ENCODE data around the gene PAOX.

PAOX gene

GRCh38 chr10:133390597-133391248 lies 11.7 kb downstream of the PAOX start:
- TF ChIP-seq PAX5 (IDR thresholded peaks at IDR 0.05; ENCODE audit: insufficient read depth, low read length, severe bottlenecking) (no peak), SPI1 (IDR thresholded peaks at IDR 0.05; ENCODE audit: low read depth, low read length) (no peak), POU2F2 (IDR thresholded peaks at IDR 0.05; ENCODE audit: low read depth, low read length) (no peak), TAF1 (IDR thresholded peaks at IDR 0.05; ENCODE audit: low read depth, low read length) (no peak), POLR2AphosphoS5 (IDR thresholded peaks at IDR 0.05; ENCODE audit: low read depth, low read length) (no peak), POLR2A (IDR thresholded peaks at IDR 0.05; ENCODE audit: low read depth, low read length) (no peak)
- FAIRE-seq (peak; percentile 85), DNase-seq (ENCODE audit: insufficient read length, low spot score) (no peak)

- DNase-seq (ENCODE audit: insufficient read length, low spot score), result no peak
- no peak for FAIRE-seq
- no peak for TF ChIP-seq POU2F2 (IDR thresholded peaks at IDR 0.05; ENCODE audit: low read depth, low read length)
- no peak for TF ChIP-seq SPI1 (IDR thresholded peaks at IDR 0.05; ENCODE audit: low read depth, low read length)
- no peak for TF ChIP-seq POLR2A (IDR thresholded peaks at IDR 0.05; ENCODE audit: low read depth, low read length)
- TF ChIP-seq TAF1 (IDR thresholded peaks at IDR 0.05; ENCODE audit: low read depth, low read length), result no peak
- TF ChIP-seq PAX5 (IDR thresholded peaks at IDR 0.05; ENCODE audit: insufficient read depth, low read length, severe bottlenecking), result no peak
- no peak for TF ChIP-seq POLR2AphosphoS5 (IDR thresholded peaks at IDR 0.05; ENCODE audit: low read depth, low read length)
Observed at GRCh38 chr10:133391249-133391635, 12.2 kb downstream of the PAOX start.

- FAIRE-seq (peak; percentile 40), DNase-seq (ENCODE audit: insufficient read length, low spot score) (no peak)
- TF ChIP-seq POLR2A (IDR thresholded peaks at IDR 0.05; ENCODE audit: low read depth, low read length) (no peak), SPI1 (IDR thresholded peaks at IDR 0.05; ENCODE audit: low read depth, low read length) (no peak), POLR2AphosphoS5 (IDR thresholded peaks at IDR 0.05; ENCODE audit: low read depth, low read length) (no peak), POU2F2 (IDR thresholded peaks at IDR 0.05; ENCODE audit: low read depth, low read length) (no peak), PAX5 (IDR thresholded peaks at IDR 0.05; ENCODE audit: insufficient read depth, low read length, severe bottlenecking) (no peak), TAF1 (IDR thresholded peaks at IDR 0.05; ENCODE audit: low read depth, low read length) (no peak)
Observed at GRCh38 chr10:133391761-133392518, 12.9 kb downstream of the PAOX start.

GRCh38 chr10:133393401-133394063 lies 14.5 kb downstream of the PAOX start:
- FAIRE-seq, result peak; percentile 16

GRCh38 chr10:133394064-133394663 lies 15.1 kb downstream of the PAOX start, which contains the start of gene MTG1:
Gene MTG1, plus strand, starts transcription at chr10:133394157. Its CDS starts 64 bp downstream, at chr10:133394221.
- TF ChIP-seq PAX5 (IDR thresholded peaks at IDR 0.05; ENCODE audit: insufficient read depth, low read length, severe bottlenecking) (peak; percentile 31), SPI1 (IDR thresholded peaks at IDR 0.05; ENCODE audit: low read depth, low read length) (no peak), POU2F2 (IDR thresholded peaks at IDR 0.05; ENCODE audit: low read depth, low read length) (peak; percentile 54), POLR2AphosphoS5 (IDR thresholded peaks at IDR 0.05; ENCODE audit: low read depth, low read length) (peak; percentile 91), TAF1 (IDR thresholded peaks at IDR 0.05; ENCODE audit: low read depth, low read length) (peak; percentile 67; the same call in 1 of the 2 replicates), POLR2A (IDR thresholded peaks at IDR 0.05; ENCODE audit: low read depth, low read length) (peak; percentile 88)
- FAIRE-seq, result peak; percentile 98
- DNase-seq (ENCODE audit: insufficient read length, low spot score), result peak; percentile 90

More at GRCh38 chr10:133393401-133394063, 14.5 kb downstream of the PAOX start:
- DNase-seq (ENCODE audit: insufficient read length, low spot score), result no peak
- TF ChIP-seq POLR2A (IDR thresholded peaks at IDR 0.05; ENCODE audit: low read depth, low read length) (no peak), TAF1 (IDR thresholded peaks at IDR 0.05; ENCODE audit: low read depth, low read length) (no peak), POU2F2 (IDR thresholded peaks at IDR 0.05; ENCODE audit: low read depth, low read length) (no peak), PAX5 (IDR thresholded peaks at IDR 0.05; ENCODE audit: insufficient read depth, low read length, severe bottlenecking) (no peak), POLR2AphosphoS5 (IDR thresholded peaks at IDR 0.05; ENCODE audit: low read depth, low read length) (no peak), SPI1 (IDR thresholded peaks at IDR 0.05; ENCODE audit: low read depth, low read length) (no peak)

GRCh38 chr10:133394801-133395221 lies 15.7 kb downstream of the PAOX start:
- FAIRE-seq (no peak), DNase-seq (ENCODE audit: insufficient read length, low spot score) (no peak)
- TF ChIP-seq POLR2A (IDR thresholded peaks at IDR 0.05; ENCODE audit: low read depth, low read length) (no peak), POLR2AphosphoS5 (IDR thresholded peaks at IDR 0.05; ENCODE audit: low read depth, low read length) (no peak)

GRCh38 chr10:133396035-133396624 lies 17.1 kb downstream of the PAOX start:
- FAIRE-seq (no peak), DNase-seq (ENCODE audit: insufficient read length, low spot score) (no peak)
- no peak for TF ChIP-seq POU2F2 (IDR thresholded peaks at IDR 0.05; ENCODE audit: low read depth, low read length)
- no peak for TF ChIP-seq POLR2A (IDR thresholded peaks at IDR 0.05; ENCODE audit: low read depth, low read length)
- TF ChIP-seq PAX5 (IDR thresholded peaks at IDR 0.05; ENCODE audit: insufficient read depth, low read length, severe bottlenecking), result no peak
- no peak for TF ChIP-seq TAF1 (IDR thresholded peaks at IDR 0.05; ENCODE audit: low read depth, low read length)
- no peak; the same call in 1 of the 2 replicates for TF ChIP-seq POLR2AphosphoS5 (IDR thresholded peaks at IDR 0.05; ENCODE audit: low read depth, low read length)
- TF ChIP-seq SPI1 (IDR thresholded peaks at IDR 0.05; ENCODE audit: low read depth, low read length), result no peak

- TF ChIP-seq POLR2A (IDR thresholded peaks at IDR 0.05; ENCODE audit: low read depth, low read length), result no peak
- DNase-seq (ENCODE audit: insufficient read length, low spot score) (no peak), FAIRE-seq (no peak)
Observed at GRCh38 chr10:133397938-133398337, 18.9 kb downstream of the PAOX start.

GRCh38 chr10:133399123-133399601 lies 20.1 kb downstream of the PAOX start:
- no peak for DNase-seq (ENCODE audit: insufficient read length, low spot score)
- no peak for FAIRE-seq
- TF ChIP-seq POU2F2 (IDR thresholded peaks at IDR 0.05; ENCODE audit: low read depth, low read length) (no peak), SPI1 (IDR thresholded peaks at IDR 0.05; ENCODE audit: low read depth, low read length) (no peak), POLR2A (IDR thresholded peaks at IDR 0.05; ENCODE audit: low read depth, low read length) (no peak), POLR2AphosphoS5 (IDR thresholded peaks at IDR 0.05; ENCODE audit: low read depth, low read length) (no peak), TAF1 (IDR thresholded peaks at IDR 0.05; ENCODE audit: low read depth, low read length) (no peak), PAX5 (IDR thresholded peaks at IDR 0.05; ENCODE audit: insufficient read depth, low read length, severe bottlenecking) (no peak)
